NCI-H1417 (cell line): Measurements from ENCODE around the gene OTC.

Experiments used
- DNase-seq, 3 experiments: peaks; one replicate each; lab custom pipeline; 2025; lab: John Stamatoyannopoulos, UW

OTC gene

GRCh38 chrX:38468563-38469157 lies 116.3 kb downstream of the OTC start:
- no peak for DNase-seq
